AG08396 (cell line): Measurements from ENCODE around the gene NOP53.
"Not testable (repeated sequence)": the region's sequence is repeated elsewhere in the genome, so short reads cannot be mapped to it uniquely, and the experiment has no call there.

Source experiments
- DNase-seq: peaks from one replicate; pipeline ENCODE4 v3.0.0; 2012; ENCODE audit warnings: low spot score, mixed read lengths

The NOP53 gene

GRCh38 chr19:47754206-47755064 is 9.1 kb downstream of the NOP53 start:
- DNase-seq: no peak

- DNase-seq: no peak
Observed at GRCh38 chr19:47755065-47755761, 9.9 kb downstream of the NOP53 start.

- no peak for DNase-seq
Observed at GRCh38 chr19:47755762-47756626, 10.6 kb downstream of the NOP53 start.

GRCh38 chr19:47756627-47756929 is 11.2 kb downstream of the NOP53 start:
- DNase-seq: no peak

GRCh38 chr19:47756953-47757608 is 11.7 kb downstream of the NOP53 start:
- no peak for DNase-seq

- DNase-seq: no peak
Observed at GRCh38 chr19:47757617-47758442, 12.5 kb downstream of the NOP53 start.

GRCh38 chr19:47758443-47758804 is 13.1 kb downstream of the NOP53 start:
- no peak for DNase-seq

GRCh38 chr19:47760632-47760999 is 15.3 kb downstream of the NOP53 start:
- no peak for DNase-seq

- no peak for DNase-seq
Observed at GRCh38 chr19:47761566-47761965, 16.2 kb downstream of the NOP53 start.

GRCh38 chr19:47762151-47762550 is 16.8 kb downstream of the NOP53 start:
- DNase-seq: no peak

GRCh38 chr19:47762615-47763308 is 17.4 kb downstream of the NOP53 start:
- DNase-seq: no peak

GRCh38 chr19:47764705-47765104 is 19.4 kb downstream of the NOP53 start:
- not testable (repeated sequence) for DNase-seq

- DNase-seq: peak; percentile 70
Observed at GRCh38 chr19:47765523-47766358, 20.4 kb downstream of the NOP53 start.

- no peak for DNase-seq
Observed at GRCh38 chr19:47766359-47766620, 20.9 kb downstream of the NOP53 start.

- no peak for DNase-seq
Observed at GRCh38 chr19:47766670-47767069, 21.3 kb downstream of the NOP53 start.

- no peak for DNase-seq
Observed at GRCh38 chr19:47767349-47767748, 22.0 kb downstream of the NOP53 start.

- no peak for DNase-seq
Observed at GRCh38 chr19:47768604-47769003, 23.3 kb downstream of the NOP53 start.

GRCh38 chr19:47769534-47769933 is 24.2 kb downstream of the NOP53 start:
- no peak for DNase-seq

GRCh38 chr19:47771291-47771690 is 25.9 kb downstream of the NOP53 start:
- DNase-seq: not testable (repeated sequence)

- DNase-seq: no peak
Observed at GRCh38 chr19:47776568-47776967, 31.2 kb downstream of the NOP53 start.
